Lower lobe of right lung (tissue), 2 donors: ENCODE results near the gene AP3B2. TPM values are rescaled to one million over a fixed set of nuclear protein-coding genes. Genes with fewer than 3 reads are reported as not detected.

ENCODE experiments used
- ATAC-seq, 2 donors: fragments of 200-7000 bp; cut with Tn5 transposase; one replicate each; pipeline ENCODE4 v1.9.1; 2020 to 2022; ENCODE audit warnings: mild to moderate bottlenecking in 2 of 2, moderate library complexity in 2 of 2
- DNase-seq: peaks from one replicate; pipeline ENCODE4 v3.0.0-alpha.2; 2020
- H3K27ac ChIP-seq: fragments of 200-600 bp; one replicate; pipeline ENCODE4 v1.8.0; 2022
- H3K27me3 ChIP-seq: fragments of 200-600 bp; one replicate; pipeline ENCODE4 v1.8.0; 2022; ENCODE audit warnings: low read depth
- H3K36me3 ChIP-seq: fragments of 200-600 bp; one replicate; pipeline ENCODE4 v1.8.0; 2022; ENCODE audit warnings: mild to moderate bottlenecking
- H3K4me1 ChIP-seq: fragments of 200-600 bp; one replicate; pipeline ENCODE4 v1.8.0; 2022
- H3K4me3 ChIP-seq: fragments of 200-600 bp; one replicate; pipeline ENCODE4 v1.8.0; 2022; ENCODE audit warnings: mild to moderate bottlenecking
- H3K9me3 ChIP-seq: fragments of 200-600 bp; one replicate; pipeline ENCODE4 v1.8.0; 2022
- CTCF ChIP-seq: fragments of 200-600 bp; IDR thresholded peaks from one replicate; pipeline ENCODE4 v1.8.0; 2022; ENCODE audit warnings: antibody characterized with exemption, mild to moderate bottlenecking
- intact Hi-C: fragments of 100-400 bp; cut with DNase I; formaldehyde crosslinking; loops from one replicate; pipeline ENCODE4 v1.11.0; 2022
- total RNA-seq: library from RNA; stranded (reverse); fragmentation: NEBNext Ultra II Directional; extraction: Animal tissue kit (Norgen Biotek cat#: 25700); gene quantifications from one replicate; pipeline ENCODE4 v1.2.1, GENCODE V29; 2021
- donor health status: DM: no; HTN: yes; CAD: no; lungs with severe emphysema.

The AP3B2 gene
- total RNA-seq, 1 donor from 2014 or later, result 3.0 TPM

- Histone ChIP-seq H3K4me1 (no peaks in the 10 kb centered on the region), H3K27ac (no peak overlapping the region), H3K4me3 (no peak overlapping the region), H3K36me3 (no peaks in the 10 kb centered on the region), H3K9me3 (no peaks in the 10 kb centered on the region), H3K27me3 (peaks cover 7% of the 10 kb centered on the region)
- intact Hi-C loops, result no loop called here
- no peak for TF ChIP-seq CTCF
- no peak for DNase-seq
- ATAC-seq, result no peak
Measured at GRCh38 chr15:82664021-82664420, 45.7 kb downstream of the AP3B2 start.

- H3K27ac ChIP-seq, result no peak overlapping the region
- ATAC-seq, result peak; percentile 26 to 32
- no peak for TF ChIP-seq CTCF
- intact Hi-C loops, result no loop called here
- no peaks in the 10 kb centered on the region for H3K4me1 ChIP-seq
- no peak for DNase-seq
- H3K36me3 ChIP-seq, result no peaks in the 10 kb centered on the region
- H3K9me3 ChIP-seq, result no peaks in the 10 kb centered on the region
- no peak overlapping the region for H3K4me3 ChIP-seq
- peaks cover 7% of the 10 kb centered on the region for H3K27me3 ChIP-seq
Measured at GRCh38 chr15:82663186-82663600, 46.5 kb downstream of the AP3B2 start.

- TF ChIP-seq CTCF, result no peak
- H3K4me1 ChIP-seq, result no peaks in the 10 kb centered on the region
- no peak overlapping the region for H3K27ac ChIP-seq
- H3K27me3 ChIP-seq, result peaks cover 7% of the 10 kb centered on the region
- H3K4me3 ChIP-seq, result no peak overlapping the region
- ATAC-seq (no peak), DNase-seq (no peak)
- no peaks in the 10 kb centered on the region for H3K9me3 ChIP-seq
- no peaks in the 10 kb centered on the region for H3K36me3 ChIP-seq
- intact Hi-C loops, result no loop called here
Measured at GRCh38 chr15:82662641-82663040, 47.0 kb downstream of the AP3B2 start.

- H3K36me3 ChIP-seq, result no peaks in the 10 kb centered on the region
- no peaks in the 10 kb centered on the region for H3K9me3 ChIP-seq
- H3K27ac ChIP-seq, result no peak overlapping the region
- TF ChIP-seq CTCF, result no peak
- intact Hi-C loops, result no loop called here
- H3K4me1 ChIP-seq, result no peaks in the 10 kb centered on the region
- H3K4me3 ChIP-seq, result no peak overlapping the region
- DNase-seq (no peak), ATAC-seq (no peak)
- peaks cover 7% of the 10 kb centered on the region for H3K27me3 ChIP-seq
Measured at GRCh38 chr15:82660378-82660777, 49.3 kb downstream of the AP3B2 start.

GRCh38 chr15:82656641-82657266 lies 52.9 kb downstream of the AP3B2 start:
- H3K27me3 ChIP-seq, result no peaks in the 10 kb centered on the region
- ATAC-seq, result no peak
- DNase-seq, result no peak
- intact Hi-C loops, result no loop called here
- no peaks in the 10 kb centered on the region for H3K4me1 ChIP-seq
- H3K9me3 ChIP-seq, result no peaks in the 10 kb centered on the region
- no peak overlapping the region for H3K4me3 ChIP-seq
- H3K36me3 ChIP-seq, result no peaks in the 10 kb centered on the region
- H3K27ac ChIP-seq, result no peak overlapping the region
- TF ChIP-seq CTCF, result no peak
